HG03196 (cell line): Measurements from ENCODE around the gene KIAA1217.

ENCODE experiments used
- ATAC-seq: cut with Tn5 transposase; IDR thresholded peaks from one replicate; pipeline ENCODE4 v1.9.1; 2021; ENCODE audit not compliant: unreplicated experiment

KIAA1217 gene

DNA sequence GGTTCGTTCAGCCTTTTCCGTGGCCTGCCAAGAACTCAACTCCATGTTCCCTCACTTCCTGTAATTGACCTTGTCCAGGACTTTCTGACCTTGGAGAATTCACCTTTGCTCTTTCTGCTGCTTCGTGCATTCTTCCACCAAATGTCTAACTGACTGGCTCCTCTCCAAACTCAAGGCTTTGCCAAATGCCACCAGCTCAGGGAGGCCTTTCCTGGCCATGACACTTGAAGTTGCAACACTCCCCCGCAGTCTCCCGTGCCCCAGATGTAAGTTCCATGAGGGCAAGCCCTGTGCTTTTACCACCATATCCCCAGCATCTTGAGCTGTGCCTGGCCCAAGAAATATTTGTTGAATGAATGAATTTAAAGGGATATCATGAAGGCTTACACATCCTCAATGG is 276.4 kb downstream of the KIAA1217 start:
- ATAC-seq: no peak

DNA sequence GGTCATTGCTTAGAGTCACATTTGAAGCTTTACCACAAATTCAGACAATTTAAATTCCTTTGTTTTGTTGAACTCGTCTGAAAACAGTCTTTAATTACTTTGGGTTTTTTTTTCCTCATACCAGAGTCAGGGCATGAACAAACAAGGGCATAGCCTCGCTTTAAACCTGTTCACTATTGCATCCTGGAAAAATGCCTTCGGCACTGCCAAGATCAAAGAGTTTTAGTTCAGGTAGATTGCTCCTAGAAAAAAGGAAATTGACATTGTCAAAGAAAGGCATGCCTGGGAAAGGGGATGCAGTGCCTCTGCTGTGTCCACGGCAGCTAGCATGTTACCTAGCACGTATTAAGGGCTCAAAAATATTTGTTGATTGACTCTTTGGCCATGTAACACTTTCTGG is 279.7 kb downstream of the KIAA1217 start:
- no peak for ATAC-seq

DNA sequence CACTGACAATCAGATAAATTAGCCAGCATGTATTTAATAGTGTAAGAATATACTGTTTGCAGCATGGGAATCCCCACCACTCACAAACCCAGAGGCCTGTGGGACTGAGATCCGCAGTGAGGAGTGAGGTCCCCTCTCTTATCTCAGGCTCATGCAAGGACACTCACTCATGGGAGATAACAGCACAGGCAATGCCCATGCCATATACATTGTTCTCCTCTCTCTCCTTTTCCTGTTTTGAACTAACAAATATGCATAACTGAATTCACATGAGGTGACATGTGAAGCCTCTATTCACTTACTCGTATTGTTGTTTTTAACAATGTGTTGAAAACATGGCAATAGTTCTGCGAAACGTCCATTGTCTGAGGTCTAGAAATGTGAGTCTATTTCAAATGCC is 284.2 kb downstream of the KIAA1217 start:
- no peak for ATAC-seq

DNA sequence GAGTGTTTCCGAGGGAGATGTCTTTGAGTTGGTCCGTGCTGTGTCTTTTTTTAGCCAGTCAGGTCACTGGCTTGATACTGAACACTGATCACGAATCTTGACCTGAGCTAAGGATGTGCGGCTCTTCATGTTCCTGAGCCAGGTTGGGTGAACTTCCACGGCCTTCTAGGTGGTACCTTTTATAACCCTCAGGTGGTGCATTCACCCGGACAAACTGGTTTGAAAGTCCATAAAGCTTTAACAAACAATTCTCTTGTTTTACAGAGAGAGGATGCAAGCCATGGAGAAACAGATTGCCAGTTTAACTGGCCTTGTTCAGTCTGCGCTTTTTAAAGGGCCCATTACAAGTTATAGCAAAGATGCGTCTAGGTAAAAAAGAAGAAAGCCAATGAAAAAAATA is 285.3 kb downstream of the KIAA1217 start:
- no peak for ATAC-seq

DNA sequence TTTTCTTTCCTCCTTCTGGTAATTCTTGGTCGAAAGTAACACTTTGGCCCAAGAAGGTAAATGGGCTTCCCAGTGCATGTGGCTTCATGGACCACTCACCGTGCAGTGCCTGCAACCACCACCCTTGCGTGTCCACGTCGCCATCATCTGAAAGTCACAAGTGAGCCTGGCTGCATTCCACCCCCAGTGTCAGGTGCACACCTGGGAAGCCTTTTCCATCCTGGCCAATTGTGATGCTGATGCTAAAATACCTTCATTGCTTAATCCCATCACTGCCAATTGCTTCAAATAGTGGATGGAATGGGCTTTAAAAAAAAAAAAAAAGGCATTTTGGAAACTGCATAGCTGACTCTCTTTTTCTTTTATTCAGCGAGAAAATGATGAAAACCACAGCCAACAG is 285.8 kb downstream of the KIAA1217 start:
- ATAC-seq: no peak

DNA sequence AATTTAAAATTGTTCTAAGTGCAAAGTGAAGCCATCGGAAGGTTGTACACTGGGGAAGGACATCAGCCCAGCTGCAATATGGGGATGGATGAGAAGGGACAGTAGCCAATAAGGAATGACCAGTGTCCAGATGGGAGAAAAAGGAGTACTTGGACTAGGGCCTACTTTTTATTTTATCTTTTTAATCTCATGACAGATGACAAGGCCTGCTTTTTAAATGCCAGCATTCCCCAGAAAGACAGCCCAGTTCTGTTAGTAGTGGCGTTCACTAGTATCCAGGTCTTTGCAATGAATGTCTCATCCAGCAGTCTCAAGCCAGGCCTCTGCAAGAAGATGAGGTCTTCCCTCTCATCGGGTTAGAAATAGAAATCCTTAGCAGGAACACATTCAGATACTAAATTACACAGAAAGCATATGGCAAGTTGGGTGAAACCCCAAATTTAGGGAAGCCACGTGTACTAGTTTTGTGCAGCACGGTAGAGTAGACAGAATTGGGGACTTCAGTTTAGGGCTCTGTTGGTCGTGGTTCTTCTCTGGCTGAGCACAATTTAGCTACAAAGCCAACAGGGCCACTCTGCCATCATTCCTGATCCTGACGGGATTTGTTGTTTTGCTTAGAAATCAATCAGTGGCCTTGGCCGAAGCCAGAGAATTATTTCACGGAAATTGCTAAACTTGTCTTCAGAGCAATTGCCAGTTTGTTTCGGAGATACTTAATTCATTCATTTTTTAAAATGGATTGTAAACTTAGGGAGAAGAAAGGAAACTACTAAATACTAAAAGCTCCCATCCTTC is 286.9 kb downstream of the KIAA1217 start:
- ATAC-seq: no peak

DNA sequence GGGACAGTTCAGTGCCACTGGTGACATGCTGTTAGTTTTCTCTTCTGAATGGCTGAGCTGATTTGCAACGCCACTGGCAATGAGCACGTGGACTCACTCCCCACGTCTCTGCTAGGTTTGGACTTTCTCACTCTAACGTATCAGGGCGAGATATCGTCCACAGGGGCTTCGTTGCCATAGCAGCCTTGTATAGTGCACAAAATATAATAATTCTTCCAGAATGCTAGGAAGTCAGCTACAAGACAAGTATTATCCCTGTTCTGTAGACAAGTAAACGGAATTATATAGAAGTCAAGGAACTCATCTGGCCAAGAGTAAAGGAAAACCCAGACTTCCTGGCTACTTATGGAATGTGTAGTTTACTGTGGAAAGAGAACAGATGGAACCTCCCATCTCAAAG is 288.0 kb downstream of the KIAA1217 start:
- no peak for ATAC-seq

DNA sequence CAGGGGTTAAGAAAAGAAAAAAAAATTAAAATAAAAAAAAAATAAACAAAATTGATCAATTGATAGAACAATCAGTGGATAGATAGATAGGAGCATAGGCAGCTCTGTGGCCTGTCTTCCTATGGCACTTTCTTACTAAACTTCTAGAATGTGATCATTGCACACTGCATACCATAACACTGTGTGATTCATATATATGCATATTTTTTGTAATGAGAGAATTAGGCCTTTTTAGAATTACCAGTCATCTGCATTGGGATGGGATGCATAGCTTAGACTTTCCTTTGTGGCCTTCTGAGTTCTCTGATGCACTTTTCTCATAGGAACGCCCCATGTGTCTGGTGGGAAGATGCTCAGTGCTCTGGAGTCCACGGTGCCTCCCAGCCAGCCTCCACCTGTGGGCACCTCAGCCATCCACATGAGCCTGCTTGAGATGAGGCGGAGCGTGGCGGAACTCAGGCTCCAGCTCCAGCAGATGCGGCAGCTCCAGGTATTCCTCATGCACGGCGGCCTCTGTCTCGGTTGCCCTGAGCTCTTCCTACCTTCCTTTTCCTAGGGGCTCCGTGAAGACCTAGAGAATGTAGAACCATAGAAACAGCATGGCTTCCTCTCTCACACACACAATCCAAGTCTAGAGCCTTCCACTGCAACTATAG is 292.2 kb downstream of the KIAA1217 start:
- no peak for ATAC-seq

DNA sequence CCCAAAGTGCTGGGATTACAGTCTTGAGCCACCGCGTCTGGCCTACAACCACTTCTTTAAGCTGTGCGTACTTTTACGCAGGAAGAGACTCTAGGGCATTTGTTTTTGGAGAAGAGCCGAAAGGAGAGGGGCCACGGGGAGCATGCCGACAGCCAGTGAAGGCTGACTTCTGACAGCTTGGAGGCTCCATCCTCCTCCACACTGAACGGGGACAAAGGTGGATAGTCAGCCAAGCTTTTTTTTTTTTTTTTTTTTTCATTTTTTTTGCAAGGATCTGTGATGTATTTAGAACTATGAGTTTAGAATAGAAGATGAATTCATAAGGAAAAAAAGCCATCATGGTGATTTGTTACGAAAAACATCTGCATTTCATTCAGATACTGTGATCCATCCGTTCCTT is 293.1 kb downstream of the KIAA1217 start:
- no peak for ATAC-seq

DNA sequence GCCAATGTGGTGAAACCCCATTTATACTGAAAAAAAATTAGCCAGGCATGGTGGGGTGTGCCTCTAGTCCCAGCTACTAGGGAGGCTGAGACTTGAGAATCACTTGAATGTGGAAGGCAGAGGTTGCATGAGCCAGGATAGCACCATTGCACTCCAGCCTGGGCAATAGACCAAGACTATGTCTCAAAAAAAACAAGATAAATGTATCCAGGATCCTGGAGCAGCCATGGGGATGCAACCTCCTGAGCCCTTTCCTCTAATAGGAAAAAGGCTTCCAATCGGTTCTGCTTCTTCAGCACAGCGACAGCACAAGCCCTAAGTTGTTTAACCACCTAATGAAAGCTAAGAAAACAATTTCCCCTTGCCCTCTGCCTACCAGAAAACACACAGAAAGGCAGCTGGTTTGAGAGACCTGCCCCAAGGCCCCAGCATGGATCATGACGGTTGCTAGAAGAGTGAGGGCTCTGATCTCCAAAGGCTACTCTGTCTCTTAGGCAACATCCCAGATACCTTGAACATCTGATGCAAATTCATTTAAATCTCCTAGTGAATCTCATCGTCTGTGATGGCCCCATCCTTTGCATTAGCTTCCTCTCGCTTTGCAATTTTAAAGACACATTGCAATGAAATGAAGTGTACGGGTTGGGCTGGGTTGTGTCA is 294.0 kb downstream of the KIAA1217 start:
- ATAC-seq: no peak

DNA sequence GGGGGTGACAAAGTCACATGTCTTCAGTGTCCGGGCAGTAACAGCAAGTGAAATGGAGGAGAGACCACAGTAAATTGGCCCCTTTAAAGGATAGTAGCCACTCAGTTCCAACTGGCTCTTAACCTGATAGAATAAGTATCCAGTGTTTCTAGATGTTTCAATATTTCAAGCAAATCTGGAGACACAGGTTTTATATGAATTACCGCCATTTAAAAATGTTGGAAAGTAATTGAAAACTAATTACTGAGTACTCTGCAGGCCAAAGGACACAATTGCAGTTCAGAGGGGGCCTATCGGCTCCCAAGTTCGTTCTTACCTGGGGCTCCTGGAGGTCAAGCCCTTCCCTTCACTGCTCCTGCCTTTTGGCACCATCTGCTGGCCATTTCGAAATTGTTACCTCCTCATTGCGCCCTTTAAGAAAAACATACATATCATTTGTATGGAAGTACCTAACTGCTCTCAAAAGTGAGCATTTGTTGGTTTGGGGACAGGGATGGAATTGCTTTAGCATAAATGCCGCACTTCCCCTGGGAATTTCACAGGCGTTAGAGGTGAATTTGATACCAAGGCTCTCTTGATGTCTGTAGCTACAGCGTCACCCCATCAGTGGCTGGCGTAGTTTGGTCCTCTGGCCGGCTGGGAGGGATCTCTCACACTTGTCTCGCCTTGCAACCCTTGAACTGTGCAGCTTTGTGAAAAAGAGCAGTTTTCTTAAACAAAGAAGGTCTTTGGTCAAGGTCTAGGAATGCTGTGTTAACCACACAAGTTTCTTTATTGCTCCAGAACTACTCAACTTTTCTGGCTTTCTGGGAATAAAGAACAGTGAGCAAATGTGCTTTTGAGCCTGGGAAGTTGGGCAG is 294.8 kb downstream of the KIAA1217 start:
- no peak for ATAC-seq

DNA sequence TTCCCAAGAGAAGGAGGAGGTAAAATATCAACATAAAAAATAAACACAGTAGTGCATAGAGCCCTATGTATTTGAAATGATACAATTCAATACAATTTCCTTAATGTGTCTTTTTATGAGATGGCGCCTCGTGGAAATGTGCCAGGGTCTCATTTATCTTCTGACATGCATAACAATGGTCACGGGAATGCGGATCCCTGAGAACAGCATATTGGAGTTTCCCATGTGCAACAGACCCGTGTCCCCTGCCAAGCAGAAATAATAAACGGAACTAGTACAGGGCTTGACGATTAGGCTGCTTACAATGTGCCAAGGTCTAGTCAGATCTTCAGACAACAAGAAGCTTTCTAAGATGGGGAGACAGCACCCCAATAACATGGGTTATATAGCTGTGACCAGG is 296.8 kb downstream of the KIAA1217 start:
- ATAC-seq: no peak

DNA sequence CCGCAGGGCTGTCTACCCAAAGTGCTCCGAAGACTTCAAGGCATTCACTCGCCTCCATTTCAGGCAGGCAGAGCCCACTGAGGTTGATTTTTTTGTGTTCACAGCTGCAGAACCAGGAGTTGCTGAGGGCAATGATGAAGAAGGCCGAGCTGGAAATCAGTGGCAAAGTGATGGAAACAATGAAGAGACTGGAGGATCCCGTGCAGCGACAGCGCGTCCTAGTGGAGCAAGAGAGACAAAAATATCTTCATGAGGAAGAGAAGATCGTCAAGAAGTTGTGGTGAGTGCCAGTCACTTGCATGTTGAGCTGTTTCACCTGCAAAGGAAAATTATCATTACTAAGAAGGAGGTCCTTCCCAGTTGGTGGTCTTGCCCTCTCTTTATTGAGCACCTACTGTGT is 304.2 kb downstream of the KIAA1217 start:
- ATAC-seq: no peak

DNA sequence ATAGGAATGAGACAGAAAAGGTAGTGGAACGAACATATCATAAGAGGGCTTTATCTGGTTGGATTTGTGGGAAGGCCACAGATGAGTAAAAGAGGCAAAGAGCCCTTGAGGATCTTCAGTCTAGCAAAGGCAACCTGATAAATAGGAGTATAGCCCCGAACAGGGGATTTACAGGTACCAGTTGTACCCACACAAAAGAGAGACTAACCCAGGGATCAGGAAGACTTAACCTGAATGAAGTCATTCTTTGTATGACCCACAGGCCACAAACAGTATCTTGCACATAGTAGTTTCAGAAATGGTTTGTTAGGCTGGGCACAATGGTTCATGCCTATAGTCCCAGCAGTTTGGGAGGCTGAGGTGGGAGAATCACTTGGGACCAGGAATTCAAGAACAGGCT is 306.5 kb downstream of the KIAA1217 start:
- ATAC-seq: no peak

DNA sequence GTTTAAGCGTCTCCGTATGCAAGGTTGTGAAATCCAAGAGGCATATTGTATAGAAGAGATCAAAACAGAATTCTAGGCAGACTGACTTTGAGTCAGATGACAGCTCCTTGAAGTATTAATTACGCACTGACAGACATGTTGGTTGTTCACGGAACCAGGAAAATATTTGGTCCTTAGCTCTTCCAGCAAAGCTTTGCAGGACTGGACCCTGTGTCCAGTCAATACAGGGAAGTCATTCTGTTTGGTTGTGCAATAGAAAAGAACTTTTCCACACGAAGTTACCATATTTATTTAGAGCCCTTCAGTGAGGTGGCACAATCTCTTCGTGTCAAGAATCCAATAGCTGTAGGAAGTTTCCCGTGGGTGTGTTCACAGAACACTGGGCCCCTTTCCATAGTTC is 309.5 kb downstream of the KIAA1217 start:
- no peak for ATAC-seq

DNA sequence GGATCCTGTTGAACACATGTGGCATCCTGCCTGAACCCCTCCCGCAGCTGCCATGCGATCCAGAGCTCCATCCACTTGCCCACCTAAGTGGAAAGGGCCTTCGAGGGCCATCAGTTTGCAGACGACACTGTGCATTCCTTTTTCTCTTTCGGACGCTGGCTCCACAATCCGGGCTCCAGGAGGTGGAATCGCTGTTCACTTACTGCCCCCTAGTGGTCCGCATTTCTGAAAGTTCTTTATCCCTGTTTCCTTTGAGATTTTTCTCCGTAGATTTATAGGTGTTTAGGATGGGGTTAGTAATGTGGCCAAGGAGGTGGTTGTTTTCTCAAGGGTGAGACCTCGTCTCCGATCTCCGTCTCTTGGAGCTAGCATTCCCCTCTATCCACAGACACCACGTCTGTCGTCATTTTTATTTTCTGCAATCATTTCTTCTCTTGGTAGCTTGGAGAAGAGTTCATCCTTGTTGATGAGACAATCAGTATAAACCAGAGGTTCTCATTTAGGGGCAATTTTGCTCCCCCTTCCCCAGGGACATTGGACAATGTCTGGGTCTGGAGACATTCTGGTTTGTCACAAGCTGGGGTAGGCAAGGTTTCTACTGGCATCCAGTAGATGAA is 310.2 kb downstream of the KIAA1217 start:
- ATAC-seq: no peak

DNA sequence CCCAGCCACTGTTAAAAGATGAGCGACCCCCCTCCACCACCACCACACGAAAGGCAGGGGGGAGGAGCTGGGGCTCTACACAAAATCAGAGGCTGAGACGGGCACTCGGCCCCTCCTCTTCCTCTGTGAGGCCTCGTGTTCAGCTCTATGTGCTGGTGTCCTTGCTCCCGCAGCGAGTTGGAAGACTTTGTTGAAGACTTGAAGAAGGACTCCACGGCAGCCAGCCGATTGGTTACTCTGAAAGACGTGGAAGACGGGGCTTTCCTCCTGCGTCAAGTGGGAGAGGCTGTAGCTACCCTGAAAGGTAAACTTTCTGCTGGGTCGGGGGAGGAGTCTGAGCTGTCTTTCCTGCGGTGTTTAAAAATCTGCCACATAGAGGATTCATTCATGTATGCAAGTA is 311.0 kb downstream of the KIAA1217 start:
- no peak for ATAC-seq

DNA sequence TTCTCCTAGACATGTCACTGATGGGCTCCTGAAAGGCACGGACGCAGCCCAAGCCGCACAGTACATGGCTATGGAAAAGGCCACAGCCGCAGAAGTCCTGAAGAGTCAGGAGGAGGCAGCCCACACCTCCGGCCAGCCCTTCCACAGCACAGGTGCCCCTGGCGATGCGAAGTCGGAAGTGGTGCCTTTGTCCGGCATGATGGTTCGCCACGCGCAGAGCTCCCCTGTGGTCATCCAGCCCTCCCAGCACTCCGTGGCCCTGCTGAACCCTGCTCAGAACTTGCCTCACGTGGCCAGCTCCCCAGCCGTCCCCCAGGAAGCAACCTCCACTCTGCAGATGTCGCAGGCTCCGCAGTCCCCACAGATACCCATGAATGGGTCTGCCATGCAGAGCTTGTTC is 315.4 kb downstream of the KIAA1217 start:
- no peak for ATAC-seq

DNA sequence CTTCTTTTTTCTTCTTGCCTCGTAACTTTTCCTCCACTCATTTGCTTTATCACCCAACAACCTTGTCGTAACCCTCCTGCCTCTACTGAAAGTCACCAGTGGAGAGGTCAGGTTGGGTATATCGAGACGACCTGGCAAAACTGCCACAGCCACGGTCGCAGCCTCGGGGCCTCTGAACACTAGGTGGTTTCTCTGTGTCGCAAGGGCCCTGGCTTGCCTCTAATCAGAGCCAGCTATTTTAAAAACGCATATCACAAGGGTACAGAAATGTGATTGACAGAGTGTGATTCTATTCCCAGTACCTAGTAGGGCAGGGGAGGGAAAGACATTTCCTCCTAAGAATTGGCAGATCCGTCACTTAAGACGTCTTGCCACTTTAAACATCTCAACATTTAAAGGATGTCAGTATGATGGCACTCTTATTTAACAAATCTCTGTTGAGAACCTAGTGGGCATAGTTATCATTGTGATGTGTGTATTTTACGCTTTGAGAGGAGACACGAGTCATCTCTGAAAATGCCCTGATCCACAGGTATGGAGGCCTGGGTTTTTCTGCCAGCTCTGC is 317.2 kb downstream of the KIAA1217 start:
- ATAC-seq: no peak

DNA sequence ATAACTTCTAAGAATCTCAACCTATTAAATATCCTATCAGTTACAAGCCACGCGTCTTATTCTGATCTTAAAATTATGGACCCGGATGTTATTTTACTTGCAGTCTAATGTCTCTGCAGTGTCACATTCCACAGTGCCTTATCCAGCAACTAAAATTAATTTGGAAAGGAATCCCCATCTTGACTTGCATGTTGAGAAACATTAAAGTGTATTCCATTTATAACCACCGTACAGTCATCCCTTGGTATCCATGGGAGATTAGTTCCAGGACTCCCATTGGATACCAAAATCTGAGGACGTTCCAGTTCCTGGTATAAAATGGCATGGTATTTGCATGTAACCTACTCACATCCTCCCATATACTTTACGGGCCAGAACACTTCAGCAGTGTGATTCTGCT is 320.0 kb downstream of the KIAA1217 start:
- no peak for ATAC-seq

DNA sequence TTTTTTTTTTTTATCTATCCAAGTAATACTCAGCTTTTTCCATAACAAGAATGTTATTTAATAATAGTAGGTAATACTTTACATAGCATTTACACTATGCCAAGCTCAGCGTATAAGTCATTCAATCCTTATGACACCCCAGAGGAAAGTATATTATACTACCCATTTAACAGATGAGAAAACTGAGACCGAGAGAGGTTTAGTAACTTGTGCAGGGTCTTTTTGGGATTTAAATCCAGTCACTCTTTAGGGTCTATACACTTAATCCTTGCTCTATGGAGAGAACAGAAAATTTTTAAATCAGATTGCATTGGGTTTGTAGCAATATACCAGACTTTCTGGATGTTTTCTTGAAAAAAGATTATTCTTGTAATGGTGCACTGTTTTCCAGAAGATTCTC is 322.5 kb downstream of the KIAA1217 start:
- ATAC-seq: no peak
